Measurements from ENCODE around the gene DGKD. TPM values are rescaled to one million over a fixed set of nuclear protein-coding genes. Genes with fewer than 3 reads are reported as not detected.
A peak's percentile ranks its signal among the peaks of the same experiment; 100 is the strongest.

DGKD gene
- polyA plus RNA-seq, 12 donors, result 20.4 to 33.3 (median 25.0) TPM; not detected in 1

GRCh38 chr2:233457356-233457755 is 103.1 kb downstream of the DGKD start:
- no peak for DNase-seq

GRCh38 chr2:233458031-233458610 is 103.8 kb downstream of the DGKD start:
- DNase-seq, result no peak

- no peak for DNase-seq
Measured at GRCh38 chr2:233458826-233459225, 104.5 kb downstream of the DGKD start.

GRCh38 chr2:233459426-233459825 is 105.1 kb downstream of the DGKD start:
- no peak for DNase-seq

- DNase-seq, result peak; percentile 23
Measured at GRCh38 chr2:233460726-233461441, 106.6 kb downstream of the DGKD start.

GRCh38 chr2:233461481-233461891 is 107.2 kb downstream of the DGKD start:
- no peak for DNase-seq

GRCh38 chr2:233462202-233462785 is 108.0 kb downstream of the DGKD start:
- no peak for DNase-seq

GRCh38 chr2:233462826-233463470 is 108.7 kb downstream of the DGKD start:
- DNase-seq, result no peak

GRCh38 chr2:233463586-233463985 is 109.3 kb downstream of the DGKD start:
- no peak for DNase-seq

- no peak for DNase-seq
Measured at GRCh38 chr2:233464056-233464455, 109.8 kb downstream of the DGKD start.

GRCh38 chr2:233464531-233465240 is 110.4 kb downstream of the DGKD start:
- DNase-seq, result no peak

- DNase-seq, result no peak
Measured at GRCh38 chr2:233466991-233467603, 112.8 kb downstream of the DGKD start.

- no peak for DNase-seq
Measured at GRCh38 chr2:233468047-233468740, 113.9 kb downstream of the DGKD start.

GRCh38 chr2:233468741-233469110 is 114.4 kb downstream of the DGKD start:
- DNase-seq, result no peak

GRCh38 chr2:233469261-233470010 is 115.1 kb downstream of the DGKD start:
- peak; percentile 36 for DNase-seq

GRCh38 chr2:233470011-233470687 is 115.9 kb downstream of the DGKD start:
- DNase-seq, result peak; percentile 62

- DNase-seq, result no peak
Measured at GRCh38 chr2:233470839-233471238, 116.5 kb downstream of the DGKD start.

GRCh38 chr2:233471291-233472035 is 117.2 kb downstream of the DGKD start:
- DNase-seq, result no peak

- no peak for DNase-seq
Measured at GRCh38 chr2:233473386-233473791, 119.1 kb downstream of the DGKD start.
